Retinal pigment epithelial cell (primary cell): ENCODE data around the gene KRT1.

Experiments used
- DNase-seq: peaks from one replicate; pipeline ENCODE4 v3.0.0-alpha.2; 2010; ENCODE audit warnings: low read depth
- H3K4me3 ChIP-seq: 2 replicates; pipeline ENCODE4 v1.5.1; 2011; ENCODE audit warnings: mild to moderate bottlenecking, low read length, control low read depth, moderate library complexity
- TF ChIP-seq, protein P1 (sequence below): conservative IDR thresholded peaks from 2 replicates; pipeline ENCODE4 v1.5.1; 2011; ENCODE audit warnings: low read depth, low read length, control low read depth, inconsistent platforms

The KRT1 gene

GRCh38 chr12:52662918-52663229 lies 17.3 kb downstream of the KRT1 start:
- TF ChIP-seq, protein P1, sequence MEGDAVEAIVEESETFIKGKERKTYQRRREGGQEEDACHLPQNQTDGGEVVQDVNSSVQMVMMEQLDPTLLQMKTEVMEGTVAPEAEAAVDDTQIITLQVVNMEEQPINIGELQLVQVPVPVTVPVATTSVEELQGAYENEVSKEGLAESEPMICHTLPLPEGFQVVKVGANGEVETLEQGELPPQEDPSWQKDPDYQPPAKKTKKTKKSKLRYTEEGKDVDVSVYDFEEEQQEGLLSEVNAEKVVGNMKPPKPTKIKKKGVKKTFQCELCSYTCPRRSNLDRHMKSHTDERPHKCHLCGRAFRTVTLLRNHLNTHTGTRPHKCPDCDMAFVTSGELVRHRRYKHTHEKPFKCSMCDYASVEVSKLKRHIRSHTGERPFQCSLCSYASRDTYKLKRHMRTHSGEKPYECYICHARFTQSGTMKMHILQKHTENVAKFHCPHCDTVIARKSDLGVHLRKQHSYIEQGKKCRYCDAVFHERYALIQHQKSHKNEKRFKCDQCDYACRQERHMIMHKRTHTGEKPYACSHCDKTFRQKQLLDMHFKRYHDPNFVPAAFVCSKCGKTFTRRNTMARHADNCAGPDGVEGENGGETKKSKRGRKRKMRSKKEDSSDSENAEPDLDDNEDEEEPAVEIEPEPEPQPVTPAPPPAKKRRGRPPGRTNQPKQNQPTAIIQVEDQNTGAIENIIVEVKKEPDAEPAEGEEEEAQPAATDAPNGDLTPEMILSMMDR = no peak
- H3K4me3 ChIP-seq = no peak overlapping the region
- DNase-seq = no peak

DNA sequence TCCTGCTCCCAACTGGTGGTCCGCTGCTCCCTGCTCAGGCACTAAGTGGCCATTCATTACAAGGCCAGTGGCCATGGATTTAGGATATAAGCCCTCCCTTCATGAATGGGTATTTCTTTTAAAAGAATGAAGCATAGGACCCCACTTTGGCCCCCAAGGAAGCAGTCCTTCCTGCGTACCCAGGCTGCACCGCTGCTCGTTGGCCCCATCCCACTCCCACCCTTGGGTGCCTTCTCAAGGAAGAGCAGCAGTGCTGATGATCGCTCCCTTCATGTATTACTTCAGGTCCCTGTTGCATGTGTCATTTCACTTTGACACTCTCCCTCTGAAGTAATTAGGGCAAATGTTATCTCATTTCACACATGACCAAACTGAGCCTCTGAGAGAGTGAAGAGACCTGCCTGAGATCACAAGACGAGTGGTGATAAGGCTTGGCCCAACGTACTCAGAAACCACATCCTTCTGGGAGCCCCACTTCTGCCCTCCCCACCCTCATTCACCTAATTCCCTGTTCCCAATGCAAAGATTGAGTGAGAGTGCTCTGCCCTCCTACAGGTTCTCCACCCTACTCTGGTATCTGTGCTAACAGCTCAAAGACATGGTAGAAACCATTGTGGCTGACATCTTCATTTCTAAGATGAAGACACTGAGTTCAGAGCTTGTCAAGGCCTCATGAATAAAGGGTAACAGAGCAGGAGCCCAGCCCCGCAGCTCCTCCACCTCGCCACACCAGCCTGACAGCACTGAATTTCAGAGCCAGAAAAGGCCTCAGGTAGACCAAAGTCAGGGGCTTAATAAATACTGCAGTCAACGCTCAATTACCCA lies 17.9 kb downstream of the KRT1 start:
- TF ChIP-seq, protein P1 = no peak

DNA sequence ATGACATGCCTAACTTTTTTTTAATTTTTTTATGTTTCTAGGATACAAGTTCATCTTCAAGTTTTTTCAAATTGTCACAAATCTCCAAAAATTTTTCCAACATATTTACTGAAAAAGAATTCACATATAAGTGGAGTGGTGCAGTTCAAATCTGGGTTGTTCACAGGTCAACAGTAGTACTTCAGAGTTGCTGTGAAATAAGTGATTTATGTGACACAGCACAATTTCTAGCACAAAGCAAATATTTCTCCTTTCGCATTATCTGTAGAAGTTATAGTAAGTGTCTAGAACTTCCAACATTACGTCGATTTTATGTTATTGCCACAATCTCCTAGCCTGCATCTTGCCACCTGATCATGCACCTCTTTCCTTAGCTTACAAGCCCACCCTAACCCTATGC lies 18.5 kb downstream of the KRT1 start:
- H3K4me3 ChIP-seq = no peak overlapping the region
- TF ChIP-seq, protein P1 = no peak
- DNase-seq = no peak

More for the DNA sequence above, 17.9 kb downstream of the KRT1 start:
- H3K4me3 ChIP-seq = no peak overlapping the region
- DNase-seq = no peak

- no peak for DNase-seq
- TF ChIP-seq, protein P1 = no peak
These were observed 19.2 kb downstream of the KRT1 start for GRCh38 chr12:52660934-52661499.

GRCh38 chr12:52659951-52660350 lies 20.3 kb downstream of the KRT1 start:
- no peak overlapping the region for H3K4me3 ChIP-seq
- DNase-seq = no peak
- TF ChIP-seq, protein P1 = no peak

More at GRCh38 chr12:52660934-52661499, 19.2 kb downstream of the KRT1 start:
- no peak overlapping the region for H3K4me3 ChIP-seq

- no peak overlapping the region for H3K4me3 ChIP-seq
- TF ChIP-seq, protein P1 = no peak
- DNase-seq = no peak
These were observed 20.8 kb downstream of the KRT1 start for GRCh38 chr12:52659395-52659794.

DNA sequence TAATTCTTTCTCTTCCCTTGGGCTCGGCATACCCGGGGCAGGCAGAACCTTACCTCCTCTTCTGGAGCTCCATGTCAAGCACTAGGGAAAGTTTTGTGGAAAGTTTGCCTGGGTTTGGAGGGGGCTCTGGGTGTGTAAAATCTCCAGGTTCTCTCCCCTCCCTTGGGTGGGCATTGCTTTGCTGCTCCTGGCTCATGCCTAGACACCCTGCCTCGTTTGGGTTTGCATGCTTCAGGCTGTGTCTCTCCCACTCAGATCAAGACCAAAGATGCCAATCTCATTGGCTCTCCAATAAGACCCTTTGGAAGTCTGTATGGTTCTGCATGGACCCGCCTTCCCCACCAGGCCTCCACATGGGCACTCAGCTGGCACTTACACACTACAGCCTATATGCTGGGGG lies 22.0 kb downstream of the KRT1 start:
- no peak overlapping the region for H3K4me3 ChIP-seq
- DNase-seq = no peak
- TF ChIP-seq, protein P1 = no peak
